ENCODE results near the gene CST8. TPM values are rescaled to one million over a fixed set of nuclear protein-coding genes. Genes with fewer than 3 reads are reported as not detected.

CST8 gene
- total RNA-seq, 2 experiments from 2014 or later = not detected

DNA sequence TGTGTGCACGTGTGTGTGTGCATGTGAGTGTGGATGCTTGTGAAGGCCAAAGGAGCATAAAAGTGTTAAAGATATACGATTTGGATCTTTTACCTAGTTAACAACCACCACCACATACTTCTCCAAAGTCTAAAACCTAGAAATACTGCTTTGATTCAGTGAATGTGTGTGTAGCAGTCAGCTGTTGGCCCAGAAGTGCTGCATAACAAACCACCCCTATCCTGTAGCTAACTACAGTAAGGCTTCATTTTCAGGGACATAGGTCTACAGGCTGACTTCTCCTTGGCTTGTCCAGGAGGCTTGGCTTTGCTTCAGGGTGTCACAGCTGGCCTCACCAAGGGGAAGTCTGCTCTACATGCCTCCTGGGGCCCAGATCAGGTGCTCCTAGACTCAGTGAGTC is 2.4 kb upstream of the CST8 start:
- ATAC-seq (ENCODE audit: low read depth) = no peak
- POLR2A ChIA-PET = no interaction called here
- Mint-ChIP-seq H3K4me1 (no peaks in the 10 kb centered on the region), H3K4me3 (no peak overlapping the region), H3K9me3 (no peaks in the 10 kb centered on the region), H3K36me3 (no peaks in the 10 kb centered on the region), H3K27ac (no peak overlapping the region), H3K27me3 (peaks cover 9% of the 10 kb centered on the region)
- no peak for DNase-seq

DNA sequence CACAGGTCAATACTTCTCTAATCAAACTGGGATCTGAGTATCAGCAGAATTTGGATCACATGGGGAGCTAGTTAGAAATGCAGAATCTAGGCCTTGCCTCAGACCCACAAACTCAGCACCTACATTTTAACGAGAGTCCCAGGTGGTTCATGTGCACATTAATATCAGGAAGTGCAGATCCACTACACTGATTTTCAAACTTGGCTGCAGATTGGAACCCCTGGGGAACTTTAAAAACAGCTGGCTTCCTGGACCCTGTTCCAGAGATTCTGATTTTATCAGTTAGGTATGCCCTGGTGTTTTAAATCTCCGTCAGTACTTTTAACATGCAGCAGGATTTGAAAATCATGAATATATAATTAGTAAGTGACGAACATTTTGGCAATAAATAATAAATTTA is 1.9 kb upstream of the CST8 start:
- H3K27ac Mint-ChIP-seq = no peak overlapping the region
- no peaks in the 10 kb centered on the region for H3K4me1 Mint-ChIP-seq
- no peaks in the 10 kb centered on the region for H3K36me3 Mint-ChIP-seq
- POLR2A ChIA-PET = no interaction called here
- ATAC-seq (ENCODE audit: low read depth) = no peak
- H3K9me3 Mint-ChIP-seq = no peaks in the 10 kb centered on the region
- no peak for DNase-seq
- no peak overlapping the region for H3K4me3 Mint-ChIP-seq
- H3K27me3 Mint-ChIP-seq = peaks cover 9% of the 10 kb centered on the region

DNA sequence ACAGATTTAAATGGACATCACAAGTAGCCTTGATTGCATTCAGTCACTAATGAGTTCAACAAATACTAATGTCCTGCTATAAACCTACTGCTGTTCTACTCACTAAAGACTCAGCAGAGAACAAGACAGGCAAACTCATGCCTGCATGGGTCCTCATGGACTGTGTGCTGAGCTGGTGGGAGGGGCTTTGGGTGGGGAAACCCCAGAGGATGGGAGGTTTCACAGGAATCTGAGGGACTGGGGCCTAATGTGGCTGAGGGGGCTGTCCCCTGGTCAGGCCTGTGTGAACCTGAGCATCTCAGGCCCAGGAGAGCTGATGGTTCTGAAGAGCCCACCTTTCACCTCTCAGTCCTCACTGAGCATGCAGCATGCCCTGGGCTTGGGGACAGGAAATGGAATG is 1.4 kb downstream of the CST8 start:
- H3K27ac Mint-ChIP-seq = no peak overlapping the region
- peaks cover 7% of the 10 kb centered on the region for H3K27me3 Mint-ChIP-seq
- ATAC-seq (ENCODE audit: low read depth) = no peak
- H3K9me3 Mint-ChIP-seq = no peaks in the 10 kb centered on the region
- no peaks in the 10 kb centered on the region for H3K4me1 Mint-ChIP-seq
- no peaks in the 10 kb centered on the region for H3K36me3 Mint-ChIP-seq
- POLR2A ChIA-PET = no interaction called here
- DNase-seq = no peak
- H3K4me3 Mint-ChIP-seq = no peak overlapping the region

DNA sequence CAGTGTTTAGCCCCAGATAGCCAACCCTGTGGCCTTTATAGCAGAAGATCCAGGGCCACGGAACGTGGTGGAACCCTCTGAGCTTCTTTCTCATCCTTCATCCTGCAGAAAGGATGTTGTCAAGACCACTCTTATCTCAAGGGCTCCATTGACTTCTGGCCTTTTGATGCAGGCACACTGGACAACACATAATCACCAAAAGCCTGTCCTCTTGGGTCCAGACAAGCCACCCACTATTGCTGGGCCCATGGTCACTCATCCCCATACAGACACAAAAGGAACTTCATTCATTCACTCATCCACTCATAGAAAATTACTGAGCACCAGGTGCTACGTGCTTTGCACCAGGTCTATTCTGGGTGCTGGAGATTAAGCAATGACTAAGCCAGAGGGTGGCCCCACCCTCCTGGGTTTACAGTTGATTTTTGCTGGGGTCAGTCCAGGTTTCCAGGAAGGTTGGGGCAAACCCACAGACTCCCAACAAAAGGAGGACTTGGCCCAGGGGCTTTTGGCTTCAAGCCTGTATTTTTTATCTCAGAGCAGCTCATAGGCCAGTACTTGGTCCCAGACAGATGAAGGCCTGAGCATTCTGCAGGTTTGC is 2.4 kb downstream of the CST8 start:
- Mint-ChIP-seq H3K27me3 (no peaks in the 10 kb centered on the region), H3K4me1 (no peaks in the 10 kb centered on the region), H3K9me3 (peaks cover 2% of the 10 kb centered on the region), H3K4me3 (no peak overlapping the region), H3K27ac (no peak overlapping the region), H3K36me3 (no peaks in the 10 kb centered on the region)
- ATAC-seq (ENCODE audit: low read depth) = no peak
- DNase-seq = no peak
- POLR2A ChIA-PET = no interaction called here

DNA sequence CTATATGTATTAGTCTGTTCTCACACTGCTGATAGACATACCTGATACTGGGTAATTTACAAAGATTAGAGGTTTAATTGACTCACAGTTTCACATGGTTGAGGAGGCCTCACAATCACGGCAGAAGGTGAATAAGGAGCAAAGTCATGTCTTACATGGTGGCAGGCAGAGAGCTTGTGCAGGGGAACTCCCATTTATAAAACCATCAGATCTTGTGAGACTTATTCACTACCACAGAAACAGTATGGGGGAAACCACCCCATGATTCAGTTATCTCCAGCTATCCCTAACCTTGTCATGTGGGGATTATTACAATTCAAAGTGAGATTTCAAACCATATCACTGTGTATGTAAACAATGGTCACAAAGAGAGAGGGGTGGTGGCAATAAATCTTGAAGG is 6.6 kb downstream of the CST8 start:
- Mint-ChIP-seq H3K9me3 (peaks cover 2% of the 10 kb centered on the region), H3K27me3 (peaks cover 2% of the 10 kb centered on the region), H3K27ac (no peak overlapping the region), H3K36me3 (no peaks in the 10 kb centered on the region), H3K4me1 (no peaks in the 10 kb centered on the region), H3K4me3 (no peak overlapping the region)
- no peak for ATAC-seq (ENCODE audit: low read depth)
- DNase-seq = no peak
- POLR2A ChIA-PET = no interaction called here

DNA sequence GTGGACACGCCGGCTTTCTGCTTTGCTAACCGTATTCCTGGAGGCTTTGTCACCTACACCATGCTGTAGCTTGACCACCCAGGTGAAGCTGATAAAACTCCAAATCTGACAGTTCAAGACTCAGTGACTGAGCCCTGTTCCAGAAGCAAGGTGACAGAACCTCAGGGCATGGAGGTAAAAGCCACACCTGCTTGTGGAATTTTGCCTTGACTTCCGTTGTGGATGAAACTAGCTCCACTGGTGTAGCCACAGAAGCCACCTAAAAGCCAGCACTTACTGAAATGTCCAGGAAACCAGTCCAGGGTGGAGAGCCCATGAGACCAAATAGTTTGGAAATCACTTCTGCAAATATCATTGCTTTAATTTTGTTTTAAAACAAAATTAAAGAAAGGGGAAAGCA is 11.0 kb downstream of the CST8 start:
- Mint-ChIP-seq H3K27me3 (peaks cover 4% of the 10 kb centered on the region), H3K27ac (no peak overlapping the region), H3K4me3 (no peak overlapping the region), H3K4me1 (no peaks in the 10 kb centered on the region), H3K9me3 (peaks cover 2% of the 10 kb centered on the region), H3K36me3 (no peaks in the 10 kb centered on the region)
- DNase-seq (no peak), ATAC-seq (ENCODE audit: low read depth) (no peak)
- POLR2A ChIA-PET = no interaction called here

DNA sequence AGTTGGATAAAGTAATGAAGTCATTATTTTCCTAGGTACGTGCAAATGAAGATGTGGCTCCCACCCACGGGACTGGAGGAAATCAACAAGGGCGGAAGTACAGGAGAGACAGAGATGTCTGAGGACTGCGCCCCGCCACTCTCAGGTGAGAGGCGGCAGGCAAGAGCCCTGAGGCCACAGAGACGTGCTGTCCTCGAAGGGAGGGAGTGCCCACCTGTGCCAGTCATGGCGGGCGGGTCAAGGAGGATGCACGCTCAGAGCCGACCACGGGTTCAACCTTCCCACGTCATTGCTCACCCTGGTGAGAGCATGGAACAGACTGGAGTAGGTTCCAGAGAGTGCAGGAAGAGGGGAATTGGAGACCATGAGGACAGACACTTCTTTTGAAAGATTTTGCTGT is 12.7 kb downstream of the CST8 start:
- Mint-ChIP-seq H3K27ac (no peak overlapping the region), H3K4me1 (no peaks in the 10 kb centered on the region), H3K36me3 (no peaks in the 10 kb centered on the region), H3K4me3 (no peak overlapping the region), H3K27me3 (peaks cover 4% of the 10 kb centered on the region), H3K9me3 (no peaks in the 10 kb centered on the region)
- ATAC-seq (ENCODE audit: low read depth) = no peak
- DNase-seq = no peak
- POLR2A ChIA-PET = no interaction called here

DNA sequence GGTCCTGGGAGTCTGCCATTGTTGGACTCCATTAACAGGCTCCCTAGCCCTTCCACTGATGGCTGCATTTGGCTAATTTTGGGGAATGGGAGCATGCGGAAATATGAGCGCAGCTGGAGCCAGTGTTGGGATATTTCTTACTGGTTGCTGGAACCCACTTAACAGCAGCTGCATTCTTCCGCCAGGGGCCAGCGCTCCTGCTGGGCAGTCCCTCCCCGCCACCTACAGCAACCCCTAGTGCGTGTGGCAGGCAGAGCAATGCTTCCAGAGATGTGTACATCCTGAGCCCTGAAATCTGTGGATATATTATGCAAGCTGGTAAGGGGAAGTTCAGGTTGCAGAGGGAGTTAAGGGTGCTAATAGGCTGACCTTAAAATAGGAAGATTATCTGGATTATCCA is 16.4 kb downstream of the CST8 start:
- DNase-seq (no peak), ATAC-seq (ENCODE audit: low read depth) (no peak)
- Mint-ChIP-seq H3K27me3 (peaks cover 2% of the 10 kb centered on the region), H3K9me3 (no peaks in the 10 kb centered on the region), H3K4me1 (no peaks in the 10 kb centered on the region), H3K27ac (no peak overlapping the region), H3K4me3 (no peak overlapping the region), H3K36me3 (no peaks in the 10 kb centered on the region)
- POLR2A ChIA-PET = no interaction called here

DNA sequence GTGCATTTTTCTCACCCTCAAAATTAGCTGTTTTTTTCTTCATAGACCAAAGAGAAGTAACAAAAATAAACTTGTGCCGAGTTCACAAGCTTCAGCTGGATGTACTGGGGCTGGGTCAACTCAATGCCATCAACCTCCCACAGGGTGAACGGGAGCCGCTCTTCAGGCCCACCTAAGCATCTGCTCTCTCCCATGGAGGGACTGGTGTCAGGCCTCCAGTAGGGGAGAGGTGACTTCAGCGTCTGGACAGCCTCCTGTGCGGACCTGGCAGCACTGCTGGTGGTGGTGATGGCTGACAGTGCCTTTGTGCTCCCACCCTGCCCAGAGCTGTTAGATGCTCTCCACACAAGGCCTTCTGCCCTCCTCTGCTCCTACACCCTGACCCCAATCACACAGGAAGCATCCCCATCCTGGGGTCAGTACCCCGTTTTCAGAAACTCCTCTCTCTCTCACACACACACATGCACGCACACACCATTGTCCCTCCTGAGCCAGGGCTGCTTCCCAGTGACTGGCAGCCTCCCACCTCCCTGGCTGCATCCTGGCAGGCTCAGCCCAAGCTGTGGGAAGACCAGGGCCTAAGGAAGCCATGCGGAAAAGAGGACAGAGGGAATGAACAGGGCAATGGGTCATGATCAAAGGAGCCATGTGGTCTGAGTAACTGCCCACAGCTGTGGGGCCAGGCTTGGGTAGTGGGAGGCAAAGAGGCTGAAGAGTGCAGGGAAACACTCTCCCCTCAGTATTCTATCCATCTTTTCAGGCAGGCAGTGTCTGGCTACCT is 17.7 kb downstream of the CST8 start:
- POLR2A ChIA-PET = no interaction called here
- no peak overlapping the region for H3K4me3 Mint-ChIP-seq
- H3K27me3 Mint-ChIP-seq = peaks cover 2% of the 10 kb centered on the region
- H3K36me3 Mint-ChIP-seq = no peaks in the 10 kb centered on the region
- no peaks in the 10 kb centered on the region for H3K9me3 Mint-ChIP-seq
- H3K27ac Mint-ChIP-seq = no peak overlapping the region
- DNase-seq = no peak
- no peak for ATAC-seq (ENCODE audit: low read depth)
- H3K4me1 Mint-ChIP-seq = no peaks in the 10 kb centered on the region

DNA sequence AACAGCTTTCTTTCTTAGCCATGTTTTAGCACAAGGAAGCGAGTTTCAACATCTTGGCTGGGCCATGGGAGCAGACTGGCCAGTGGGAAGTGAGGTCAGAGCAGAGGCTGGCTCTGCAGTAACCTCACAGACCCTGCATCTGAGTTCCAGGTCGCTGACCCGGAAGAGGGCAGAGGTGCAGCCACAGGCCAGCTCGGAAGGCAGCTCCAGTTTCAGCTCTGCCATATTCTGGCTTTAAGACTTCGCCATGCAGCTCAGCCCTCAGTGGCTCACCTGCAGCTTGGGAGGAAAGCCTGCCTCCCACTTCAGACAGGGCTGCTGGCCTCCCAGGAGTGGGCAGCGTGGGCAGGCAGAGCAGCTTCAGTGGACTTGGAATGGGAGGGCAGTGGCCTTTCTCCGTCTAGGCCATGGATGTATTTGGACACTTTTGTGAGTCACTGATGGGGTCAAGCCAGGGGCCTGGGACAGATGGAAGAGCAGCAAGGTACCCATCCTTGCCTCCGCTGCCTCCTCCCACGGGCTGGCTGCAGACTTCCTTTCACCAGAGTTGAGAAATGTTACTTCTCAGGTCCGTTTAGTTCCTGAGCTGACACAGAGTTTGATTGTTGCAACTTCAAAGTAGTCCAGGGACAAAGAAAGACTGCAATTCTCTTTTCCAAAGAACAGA is 18.5 kb downstream of the CST8 start:
- H3K27me3 Mint-ChIP-seq = no peaks in the 10 kb centered on the region
- no peaks in the 10 kb centered on the region for H3K4me1 Mint-ChIP-seq
- DNase-seq = no peak
- no peaks in the 10 kb centered on the region for H3K36me3 Mint-ChIP-seq
- POLR2A ChIA-PET = no interaction called here
- H3K27ac Mint-ChIP-seq = no peak overlapping the region
- H3K9me3 Mint-ChIP-seq = no peaks in the 10 kb centered on the region
- H3K4me3 Mint-ChIP-seq = no peak overlapping the region
- ATAC-seq (ENCODE audit: low read depth) = no peak

DNA sequence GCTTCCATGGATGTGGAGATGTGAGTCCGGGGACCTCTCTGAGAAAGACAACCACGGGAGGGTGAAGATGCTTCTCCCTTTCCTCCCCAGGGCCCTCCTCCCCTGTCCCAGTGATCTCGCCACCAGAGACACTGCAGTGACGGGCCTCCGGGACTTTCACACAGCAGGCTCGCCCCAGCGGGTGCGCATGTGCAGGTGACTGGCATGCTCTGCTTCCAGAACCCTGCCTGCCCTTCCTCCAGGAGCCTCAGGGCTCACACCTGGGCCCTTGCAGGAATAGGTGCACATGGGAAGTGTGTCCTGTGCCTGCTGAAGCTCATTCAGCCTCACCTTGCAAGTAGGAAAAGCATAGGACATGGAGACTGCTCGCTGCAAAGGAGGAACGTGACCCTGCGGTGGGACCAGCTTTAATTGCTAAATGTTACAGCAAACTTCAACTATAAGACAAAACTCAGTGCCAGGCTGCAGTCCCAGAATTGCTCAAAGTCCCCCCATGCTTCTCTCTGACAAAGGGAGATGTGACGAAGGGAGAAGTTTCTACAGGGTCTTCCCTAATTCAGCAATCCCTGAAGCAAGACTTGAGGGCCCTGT is 19.2 kb downstream of the CST8 start:
- no peak overlapping the region for H3K27ac Mint-ChIP-seq
- ATAC-seq (ENCODE audit: low read depth) = no peak
- no peak for DNase-seq
- H3K27me3 Mint-ChIP-seq = no peaks in the 10 kb centered on the region
- POLR2A ChIA-PET = no interaction called here
- H3K4me3 Mint-ChIP-seq = no peak overlapping the region
- no peaks in the 10 kb centered on the region for H3K4me1 Mint-ChIP-seq
- no peaks in the 10 kb centered on the region for H3K9me3 Mint-ChIP-seq
- H3K36me3 Mint-ChIP-seq = no peaks in the 10 kb centered on the region

DNA sequence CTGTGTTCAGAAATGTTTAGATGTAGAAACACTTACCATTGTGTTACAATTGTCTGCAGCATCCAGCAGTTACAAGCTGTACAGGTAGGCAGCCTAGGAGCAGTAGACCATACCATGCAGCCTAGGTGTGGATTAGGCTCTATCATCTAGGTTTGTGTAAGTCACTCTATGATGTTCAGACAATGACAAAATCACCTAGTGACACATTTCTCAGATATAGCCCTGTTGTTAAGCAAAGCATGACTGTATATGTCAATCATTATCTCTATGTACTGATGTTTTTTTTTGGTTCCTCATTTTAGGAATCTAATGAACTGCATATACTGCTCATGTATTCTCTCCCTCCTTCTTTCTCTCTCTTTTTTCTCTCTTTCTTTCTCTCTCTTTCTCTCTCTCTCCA is 22.2 kb downstream of the CST8 start:
- no peaks in the 10 kb centered on the region for H3K9me3 Mint-ChIP-seq
- POLR2A ChIA-PET = no interaction called here
- no peaks in the 10 kb centered on the region for H3K27me3 Mint-ChIP-seq
- no peak for ATAC-seq (ENCODE audit: low read depth)
- no peaks in the 10 kb centered on the region for H3K36me3 Mint-ChIP-seq
- H3K4me1 Mint-ChIP-seq = no peaks in the 10 kb centered on the region
- no peak overlapping the region for H3K4me3 Mint-ChIP-seq
- H3K27ac Mint-ChIP-seq = no peak overlapping the region
- no peak for DNase-seq

DNA sequence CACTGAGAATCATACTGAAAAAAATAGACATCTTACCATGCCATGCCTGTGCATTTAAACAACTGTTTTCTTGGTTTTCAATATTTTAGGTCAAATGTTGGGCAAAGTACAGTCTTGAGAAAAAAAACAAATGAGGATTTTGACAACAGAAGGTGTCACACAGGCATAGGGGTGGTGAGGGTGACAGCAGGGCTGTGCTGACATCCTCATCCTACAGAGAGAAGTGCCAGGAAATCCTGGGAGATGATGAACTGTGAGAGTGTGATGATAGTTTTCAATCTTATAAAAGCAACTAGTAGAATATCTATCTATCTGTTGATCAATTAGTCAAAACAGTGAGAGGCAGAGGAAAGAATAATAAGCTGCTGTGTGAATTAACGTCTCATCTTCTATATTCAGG is 23.9 kb downstream of the CST8 start:
- Mint-ChIP-seq H3K4me1 (no peaks in the 10 kb centered on the region), H3K4me3 (no peak overlapping the region), H3K27me3 (no peaks in the 10 kb centered on the region), H3K36me3 (no peaks in the 10 kb centered on the region), H3K9me3 (no peaks in the 10 kb centered on the region), H3K27ac (no peak overlapping the region)
- DNase-seq (no peak), ATAC-seq (ENCODE audit: low read depth) (no peak)
- POLR2A ChIA-PET = no interaction called here

Measured in activated naive CD8-positive, alpha-beta T cell treated with anti-CD3 and anti-CD28 coated beads, Interleukin-2, amount 10 ng/mL, durations not matched to agents 7 days and 5 days (primary cell).